Ectodermal cell (in vitro differentiated cells): ENCODE results near the gene C12orf75.

Experiments used
- H3K27ac ChIP-seq: 2 replicates; pipeline ENCODE4 v1.7.0; 2013; ENCODE audit warnings: mild to moderate bottlenecking, low read depth, low read length; ENCODE audit not compliant: insufficient read depth, poor library complexity, severe bottlenecking
- H3K27me3 ChIP-seq: 2 replicates; pipeline ENCODE4 v1.7.0; 2013; ENCODE audit warnings: mild to moderate bottlenecking, low read length; ENCODE audit not compliant: insufficient read depth, control insufficient read depth, poor library complexity, severe bottlenecking
- H3K36me3 ChIP-seq: one replicate; pipeline ENCODE4 v1.7.0; 2013; ENCODE audit warnings: low read length; ENCODE audit not compliant: control insufficient read depth, insufficient read depth
- H3K4me1 ChIP-seq: one replicate; pipeline ENCODE4 v1.7.0; 2013; ENCODE audit warnings: low read length; ENCODE audit not compliant: control insufficient read depth, insufficient read depth
- H3K4me3 ChIP-seq: 2 replicates; pipeline ENCODE4 v1.7.0; 2013; ENCODE audit warnings: low read depth, low read length, control low read depth; ENCODE audit not compliant: insufficient read depth
- H3K9me3 ChIP-seq: 2 replicates; pipeline ENCODE4 v1.7.0; 2013; ENCODE audit warnings: mild to moderate bottlenecking, low read length, moderate library complexity; ENCODE audit not compliant: control insufficient read depth

Gene C12orf75

DNA sequence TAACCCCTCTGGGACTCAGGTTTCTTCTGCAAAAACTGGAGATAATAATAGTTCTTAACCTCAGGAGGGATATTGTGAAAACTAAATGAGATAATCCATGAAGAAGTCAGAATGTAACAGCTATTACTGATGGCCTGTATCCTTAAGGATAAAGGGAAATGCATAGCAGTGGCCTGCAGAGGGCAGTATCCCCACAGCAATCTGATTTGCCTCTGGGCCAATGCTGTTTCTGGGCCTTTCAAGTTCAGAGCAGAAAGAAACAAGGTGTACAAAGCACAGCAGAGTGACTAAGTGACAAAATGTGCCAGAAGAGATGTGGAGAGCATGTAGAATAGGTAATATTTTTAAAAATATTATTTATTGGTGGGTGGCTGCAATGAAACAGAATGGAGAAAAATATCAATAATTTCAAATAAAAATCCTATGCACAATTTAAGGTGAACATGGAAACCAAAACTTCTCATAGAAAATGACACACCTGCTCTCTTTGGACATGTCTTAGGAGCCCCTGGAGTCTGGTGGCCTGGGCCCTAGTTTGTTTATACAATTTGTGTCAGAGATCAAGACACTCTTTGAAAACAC lies 90.3 kb downstream of the C12orf75 start:
- Histone ChIP-seq H3K9me3 (no peaks in the 10 kb centered on the region), H3K4me3 (no peak overlapping the region), H3K36me3 (no peaks in the 10 kb centered on the region), H3K27me3 (no peaks in the 10 kb centered on the region), H3K27ac (no peak overlapping the region), H3K4me1 (peaks cover 4% of the 10 kb centered on the region)
